ENCODE data around the gene EWSR1. TPM values are rescaled to one million over a fixed set of nuclear protein-coding genes. Genes with fewer than 3 reads are reported as not detected.

The EWSR1 gene, protein sequence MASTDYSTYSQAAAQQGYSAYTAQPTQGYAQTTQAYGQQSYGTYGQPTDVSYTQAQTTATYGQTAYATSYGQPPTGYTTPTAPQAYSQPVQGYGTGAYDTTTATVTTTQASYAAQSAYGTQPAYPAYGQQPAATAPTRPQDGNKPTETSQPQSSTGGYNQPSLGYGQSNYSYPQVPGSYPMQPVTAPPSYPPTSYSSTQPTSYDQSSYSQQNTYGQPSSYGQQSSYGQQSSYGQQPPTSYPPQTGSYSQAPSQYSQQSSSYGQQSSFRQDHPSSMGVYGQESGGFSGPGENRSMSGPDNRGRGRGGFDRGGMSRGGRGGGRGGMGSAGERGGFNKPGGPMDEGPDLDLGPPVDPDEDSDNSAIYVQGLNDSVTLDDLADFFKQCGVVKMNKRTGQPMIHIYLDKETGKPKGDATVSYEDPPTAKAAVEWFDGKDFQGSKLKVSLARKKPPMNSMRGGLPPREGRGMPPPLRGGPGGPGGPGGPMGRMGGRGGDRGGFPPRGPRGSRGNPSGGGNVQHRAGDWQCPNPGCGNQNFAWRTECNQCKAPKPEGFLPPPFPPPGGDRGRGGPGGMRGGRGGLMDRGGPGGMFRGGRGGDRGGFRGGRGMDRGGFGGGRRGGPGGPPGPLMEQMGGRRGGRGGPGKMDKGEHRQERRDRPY
- 210 and 245 TPM in 2 replicates for total RNA-seq

DNA sequence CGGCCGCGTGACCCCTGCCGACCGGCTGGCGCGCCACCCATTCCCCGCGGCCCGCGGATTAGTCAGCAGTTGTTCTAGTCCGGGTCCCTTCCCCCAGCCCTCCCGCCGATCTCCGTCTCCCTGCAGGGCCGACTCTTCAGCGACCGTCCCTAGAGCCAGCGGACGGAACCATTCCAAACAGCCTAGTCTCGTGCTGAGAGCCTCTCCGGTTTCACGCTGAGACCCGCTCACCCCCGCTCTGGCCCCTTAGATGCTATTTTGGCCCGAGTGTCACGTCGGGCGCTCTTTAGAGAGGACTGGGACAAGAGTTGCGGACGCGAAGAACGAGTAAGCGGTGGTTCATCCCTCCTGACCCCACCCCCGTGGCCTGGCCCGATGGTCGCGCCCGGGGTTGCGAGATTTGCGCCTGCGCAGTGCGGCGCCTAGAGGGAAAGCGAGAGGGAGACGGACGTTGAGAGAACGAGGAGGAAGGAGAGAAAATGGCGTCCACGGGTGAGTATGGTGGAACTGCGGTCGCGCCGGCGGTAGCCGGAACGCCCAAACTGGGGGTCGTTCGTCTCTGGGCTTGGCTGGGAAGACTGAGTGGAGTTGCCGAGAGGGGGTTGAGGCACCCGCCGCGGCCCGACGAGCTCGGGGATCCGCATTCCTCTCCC is at the start of gene EWSR1, which contains the start of gene RHBDD3:
Gene EWSR1 (plus strand): TSS at position 411 of the 653 bp plus-strand sequence. CDS start 69 bp downstream, at position 480.
Gene RHBDD3 (minus strand): TSS at position 124 of the 653 bp plus-strand sequence. CDS start 2,355 bp downstream, outside the sequence.

DNA sequence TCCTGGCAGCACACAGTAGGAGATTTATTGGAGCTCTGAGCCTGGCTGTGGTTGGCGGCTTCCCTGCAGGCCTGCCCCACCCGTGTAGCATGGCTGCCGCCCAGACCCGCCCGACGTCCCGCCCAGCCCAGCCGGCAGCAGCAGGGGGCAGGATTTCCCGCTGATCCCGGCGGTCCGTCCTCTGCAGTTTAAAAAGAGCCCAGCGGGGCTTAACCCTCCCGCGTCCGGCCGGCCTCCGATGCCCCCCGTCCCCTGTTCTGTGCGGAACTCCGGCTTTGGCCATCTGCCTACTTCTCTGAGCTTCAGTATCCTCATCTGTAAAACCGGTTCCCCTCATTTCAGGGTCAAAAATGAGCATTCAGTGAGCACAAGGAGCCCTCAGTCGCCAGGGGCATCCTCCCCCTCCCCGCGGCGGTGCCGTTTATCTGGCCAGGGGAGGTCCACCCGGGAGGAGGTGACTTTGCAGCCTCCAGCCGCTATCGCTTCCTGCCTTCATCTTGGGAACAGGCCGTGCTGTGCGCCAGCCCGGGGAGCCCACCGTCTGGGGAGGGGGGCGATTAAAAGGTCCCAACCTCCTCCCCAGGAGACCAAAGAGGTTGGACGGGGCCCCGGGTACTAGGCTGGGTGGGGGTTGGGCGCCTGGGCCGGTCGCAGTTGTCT is 38.2 kb downstream of the EWSR1 start, which contains the start of gene GAS2L1:
Gene GAS2L1 (plus strand): TSS at position 476 of the 660 bp plus-strand sequence. CDS start 1,456 bp downstream, outside the sequence.

DNA sequence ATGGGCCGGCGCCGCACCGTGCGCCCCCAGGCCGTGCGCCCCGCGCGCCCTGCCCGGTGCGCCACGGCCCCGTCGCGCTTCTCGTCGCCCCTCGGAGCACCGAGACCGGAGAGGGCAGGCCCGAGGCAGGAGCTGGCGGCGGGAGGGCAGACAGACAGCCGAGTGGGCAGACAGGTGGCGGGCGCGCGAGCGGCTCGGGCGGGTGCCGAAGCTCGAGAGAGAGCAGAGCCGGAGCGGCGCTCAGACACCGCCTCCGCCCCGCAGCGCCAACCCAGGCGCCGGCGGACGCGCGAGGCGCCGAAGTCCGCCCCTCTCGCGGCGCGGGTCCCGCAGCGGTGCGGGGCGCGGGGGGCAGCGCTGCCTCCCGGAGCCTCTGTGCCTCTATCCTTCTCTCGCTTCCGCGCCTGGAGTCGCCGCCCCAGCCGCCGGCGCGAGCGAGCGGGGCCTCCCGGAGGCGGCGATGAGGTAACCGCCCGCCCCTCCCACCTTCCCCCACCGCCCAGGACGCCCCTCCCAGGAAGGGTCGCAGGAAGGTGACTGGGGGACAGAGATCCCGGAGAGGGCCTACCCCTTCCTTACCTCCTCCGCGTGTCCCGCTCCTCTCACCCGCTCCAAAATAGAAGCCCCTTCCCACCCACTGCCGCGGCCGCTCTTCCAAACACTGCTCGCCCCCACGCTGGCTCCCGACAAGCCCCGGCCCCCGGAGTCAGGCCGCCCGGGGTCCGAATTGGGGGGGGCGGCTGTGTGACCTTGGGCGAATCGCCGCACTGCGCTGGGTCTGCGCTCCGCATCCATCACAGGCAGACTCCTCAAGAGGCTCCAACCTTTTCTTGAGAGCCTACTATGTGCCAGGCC is 47.4 kb downstream of the EWSR1 start, which contains the start of gene RASL10A:
Gene RASL10A (minus strand): TSS at position 412 of the 855 bp plus-strand sequence. CDS start 451 bp downstream, outside the sequence.

Small RNA genes lying within 50 kb of the gene (small RNA-seq; reads per million reads assigned to genes)
- gene MIR3653: not detected

Other genes starting within 250 kb of the EWSR1 start
- not detected in 2 replicates for gene C22orf31, start 206.4 kb upstream of the EWSR1 start, total RNA-seq
- gene KREMEN1, start 195.2 kb upstream of the EWSR1 start, total RNA-seq: 0.40 and 1.1 TPM in 2 replicates
- not detected in 2 replicates for gene EMID1, start 62.4 kb upstream of the EWSR1 start, total RNA-seq
- gene RHBDD3, start 287 bp upstream of the EWSR1 start, total RNA-seq: 19.7 and 25.5 TPM in 2 replicates
- 23.8 and 30.2 TPM in 2 replicates for gene GAS2L1, start 38.4 kb downstream of the EWSR1 start, total RNA-seq
- 0.43 and 0.80 TPM in 2 replicates for gene RASL10A, start 47.4 kb downstream of the EWSR1 start, total RNA-seq
- gene AP1B1, start 120.3 kb downstream of the EWSR1 start, total RNA-seq: 108 and 126 TPM in 2 replicates
- gene RFPL1, start 170.3 kb downstream of the EWSR1 start, total RNA-seq: not detected in 2 replicates
- 1.3 and 1.6 TPM in 2 replicates for gene NEFH, start 211.9 kb downstream of the EWSR1 start, total RNA-seq